ENCODE measurements around the gene RIPOR3.

The RIPOR3 gene

DNA sequence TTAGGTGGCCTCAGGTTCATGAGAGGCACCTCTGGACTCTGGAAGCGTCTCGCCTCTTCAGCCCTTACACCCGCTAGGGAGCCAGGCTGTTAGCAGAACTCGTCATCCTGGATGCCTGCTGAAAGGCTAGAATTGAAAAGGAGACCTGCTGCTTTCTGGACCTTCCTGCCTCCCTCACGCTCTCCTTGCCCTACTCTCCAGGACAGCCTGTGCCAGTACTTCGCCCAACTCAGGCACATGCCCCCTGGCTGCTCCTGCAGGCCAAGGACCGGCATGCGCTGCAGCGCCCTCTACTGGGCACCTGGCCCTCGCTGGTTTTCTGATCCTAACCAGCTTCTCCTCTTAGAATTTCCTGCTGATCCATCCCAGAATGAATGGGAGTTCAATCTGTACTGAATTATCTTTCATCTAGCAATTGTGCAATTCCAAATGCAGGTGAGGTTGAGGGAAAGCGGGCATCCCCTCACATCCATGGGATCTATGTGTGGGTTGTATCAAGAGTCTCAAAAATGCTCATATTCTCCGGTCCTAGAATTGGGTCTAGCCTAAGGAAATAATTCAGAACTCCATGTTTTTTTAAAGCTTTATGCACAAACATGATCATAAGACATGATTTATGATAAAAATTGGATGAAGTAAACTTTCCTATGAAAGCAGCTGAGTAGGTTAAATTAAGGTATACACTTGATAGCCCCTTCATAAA is 103.2 kb downstream of the RIPOR3 start:
- no peak for DNase-seq (ENCODE audit: low read depth)

DNA sequence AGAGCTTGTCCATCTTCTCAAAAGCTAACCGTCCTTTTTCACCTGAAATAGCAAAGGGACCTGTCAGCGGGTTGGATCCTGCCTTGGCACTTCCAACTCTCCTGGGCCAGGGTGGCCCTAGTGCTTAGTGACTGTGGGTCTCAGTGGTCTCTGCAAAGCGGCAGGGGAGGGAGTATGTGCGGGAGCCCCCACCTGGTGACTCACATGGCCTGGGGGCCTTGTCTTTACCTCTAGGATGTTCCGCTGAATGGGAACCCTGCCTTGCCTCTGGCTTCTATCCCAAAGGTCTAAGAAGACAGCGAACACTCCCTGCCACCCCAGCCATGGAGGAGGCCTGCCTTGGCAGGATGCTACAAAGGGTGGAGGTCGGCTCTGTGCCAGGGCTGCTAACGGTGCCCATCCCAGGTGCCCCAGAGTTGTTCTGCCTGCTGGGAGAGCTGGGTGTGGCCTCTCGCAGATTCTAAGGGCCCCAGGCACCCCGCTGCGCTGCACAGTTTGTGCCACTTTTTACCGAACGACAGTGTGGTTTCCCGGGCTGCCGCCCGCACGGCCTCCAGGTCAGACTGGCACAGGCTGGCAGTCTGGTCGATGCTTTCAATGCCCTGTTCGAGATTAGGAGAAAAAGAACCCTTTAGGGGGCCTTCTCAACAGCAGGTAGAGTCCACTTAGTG is 103.9 kb downstream of the RIPOR3 start:
- no peak for DNase-seq (ENCODE audit: low read depth)

DNA sequence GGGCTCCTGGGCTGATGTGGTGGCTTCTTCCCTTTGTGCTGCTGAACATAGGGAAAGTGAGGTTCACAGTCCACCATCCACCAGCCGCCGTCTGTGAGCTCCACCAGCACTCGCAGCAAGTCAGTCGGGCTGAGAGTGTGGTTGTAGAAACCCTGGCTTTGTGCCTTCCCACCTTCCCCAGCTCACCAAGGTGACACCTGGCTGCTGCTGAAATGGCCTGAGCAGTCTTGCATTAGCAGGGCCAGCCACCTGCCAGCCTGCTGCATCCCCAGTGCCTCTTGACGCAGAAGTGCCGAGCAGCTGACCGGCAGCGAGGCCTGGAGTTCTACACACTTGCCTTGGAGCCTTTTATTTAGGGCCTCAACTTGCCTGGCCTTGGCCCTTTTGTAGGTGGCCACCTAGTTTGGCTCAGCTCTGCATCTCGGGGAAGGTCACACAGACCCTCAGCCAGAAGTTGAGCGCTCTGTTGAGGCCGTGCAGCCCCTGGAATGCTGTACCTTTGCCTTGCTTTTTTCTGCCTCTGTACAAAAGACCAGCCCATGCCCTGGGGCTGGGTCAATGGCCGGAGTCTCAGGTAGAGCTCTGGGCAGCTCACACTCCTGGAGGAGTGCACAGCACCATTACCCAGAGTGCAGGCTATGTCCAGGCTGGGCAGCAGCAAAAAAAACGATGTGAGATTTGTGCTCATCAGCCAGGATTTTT is 104.7 kb downstream of the RIPOR3 start:
- DNase-seq (ENCODE audit: low read depth) = no peak

DNA sequence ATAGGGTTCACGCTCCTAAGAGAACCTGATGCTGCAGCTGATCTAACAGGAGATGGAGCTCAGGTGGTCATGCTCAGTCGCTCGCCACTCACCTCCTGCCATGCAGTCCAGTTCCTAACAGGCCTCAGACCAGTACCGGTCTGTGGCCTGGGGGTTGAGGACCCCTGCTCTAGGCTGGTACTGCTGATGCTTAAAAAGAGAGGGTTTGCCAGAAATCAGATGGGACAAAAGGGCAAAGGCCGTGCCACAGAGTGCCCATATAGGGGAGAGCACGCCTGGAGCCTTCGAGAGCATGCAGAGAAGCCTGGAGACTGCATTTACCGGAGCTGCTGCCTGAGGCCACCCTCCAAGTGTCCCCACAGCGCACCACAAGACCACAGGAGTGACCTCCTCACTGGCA is 105.7 kb downstream of the RIPOR3 start:
- DNase-seq (ENCODE audit: low read depth) = no peak

DNA sequence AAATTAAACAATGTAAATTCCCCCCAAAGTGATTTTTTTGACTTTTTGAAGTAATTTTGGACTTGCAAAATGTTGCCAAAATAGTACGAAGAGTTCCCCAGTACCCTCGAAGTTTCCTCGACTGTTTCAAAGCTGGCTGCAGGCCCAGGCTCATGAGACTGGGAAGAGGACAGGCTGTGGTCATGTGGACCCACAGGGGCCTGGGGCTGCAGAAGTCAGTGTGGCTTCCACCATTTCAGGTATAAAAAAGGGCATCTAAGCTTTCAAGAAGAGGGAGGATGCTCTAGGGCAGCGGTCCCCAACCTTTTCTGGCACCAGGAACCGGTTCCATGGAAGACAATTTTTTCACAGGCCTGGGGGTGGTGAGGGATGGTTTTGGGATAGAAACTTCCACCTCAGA is 106.1 kb downstream of the RIPOR3 start:
- no peak for DNase-seq (ENCODE audit: low read depth)

DNA sequence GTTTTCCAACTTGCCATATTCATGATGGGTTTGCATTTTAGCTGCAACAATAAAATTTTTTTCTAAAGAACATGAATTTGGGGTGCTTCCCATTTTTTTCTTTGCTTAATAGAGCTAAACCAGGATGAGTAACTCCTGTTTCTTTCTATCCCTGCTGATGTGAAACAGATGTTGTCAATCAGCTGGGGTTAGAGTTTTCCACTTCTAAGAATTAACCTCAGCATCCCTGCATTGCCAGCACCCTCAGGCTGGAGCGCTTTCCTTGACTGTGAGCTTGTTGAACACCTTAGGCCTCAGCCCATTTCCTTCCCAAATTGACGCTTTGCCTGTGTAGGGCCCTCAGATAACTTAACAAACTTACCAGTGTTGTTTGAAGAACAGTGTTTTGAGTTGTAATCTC is 106.7 kb downstream of the RIPOR3 start:
- DNase-seq (ENCODE audit: low read depth) = peak; percentile 25

DNA sequence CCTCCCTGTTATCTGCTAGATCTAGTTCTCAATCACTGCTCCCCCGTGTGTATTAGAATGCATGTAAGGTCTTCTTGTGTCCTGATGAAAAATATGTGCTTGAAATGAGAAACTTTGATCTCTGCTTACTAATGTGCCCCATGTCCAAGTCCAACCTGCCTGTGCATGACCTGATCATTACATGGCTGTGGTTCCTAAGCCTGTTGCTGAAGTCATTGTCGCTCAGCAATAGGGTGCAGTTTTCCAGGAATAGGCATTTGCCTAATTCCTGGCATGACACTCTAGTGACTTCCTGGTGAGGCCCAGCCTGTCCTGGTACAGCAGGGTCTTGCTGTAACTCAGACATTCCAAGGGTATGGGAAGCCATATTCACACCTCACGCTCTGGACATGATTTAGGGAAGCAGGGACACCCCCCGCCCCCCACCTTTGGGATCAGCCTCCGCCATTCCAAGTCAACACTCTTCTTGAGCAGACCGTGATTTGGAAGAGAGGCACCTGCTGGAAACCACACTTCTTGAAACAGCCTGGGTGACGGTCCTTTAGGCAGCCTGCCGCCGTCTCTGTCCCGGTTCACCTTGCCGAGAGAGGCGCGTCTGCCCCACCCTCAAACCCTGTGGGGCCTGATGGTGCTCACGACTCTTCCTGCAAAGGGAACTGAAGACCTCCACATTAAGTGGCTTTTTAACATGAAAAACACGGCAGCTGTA is 107.7 kb downstream of the RIPOR3 start:
- no peak for DNase-seq (ENCODE audit: low read depth)

DNA sequence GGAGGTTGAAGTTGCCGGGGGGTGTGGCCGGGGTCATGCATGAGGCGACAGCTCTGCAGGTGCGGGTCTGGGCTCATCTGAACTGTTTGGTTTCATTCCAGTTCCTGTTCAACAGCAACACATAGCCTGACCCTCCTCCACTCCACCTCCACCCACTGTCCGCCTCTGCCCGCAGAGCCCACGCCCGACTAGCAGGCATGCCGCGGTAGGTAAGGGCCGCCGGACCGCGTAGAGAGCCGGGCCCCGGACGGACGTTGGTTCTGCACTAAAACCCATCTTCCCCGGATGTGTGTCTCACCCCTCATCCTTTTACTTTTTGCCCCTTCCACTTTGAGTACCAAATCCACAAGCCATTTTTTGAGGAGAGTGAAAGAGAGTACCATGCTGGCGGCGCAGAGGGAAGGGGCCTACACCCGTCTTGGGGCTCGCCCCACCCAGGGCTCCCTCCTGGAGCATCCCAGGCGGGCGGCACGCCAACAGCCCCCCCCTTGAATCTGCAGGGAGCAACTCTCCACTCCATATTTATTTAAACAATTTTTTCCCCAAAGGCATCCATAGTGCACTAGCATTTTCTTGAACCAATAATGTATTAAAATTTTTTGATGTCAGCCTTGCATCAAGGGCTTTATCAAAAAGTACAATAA is 108.6 kb downstream of the RIPOR3 start:
- DNase-seq (ENCODE audit: low read depth) = no peak

DNA sequence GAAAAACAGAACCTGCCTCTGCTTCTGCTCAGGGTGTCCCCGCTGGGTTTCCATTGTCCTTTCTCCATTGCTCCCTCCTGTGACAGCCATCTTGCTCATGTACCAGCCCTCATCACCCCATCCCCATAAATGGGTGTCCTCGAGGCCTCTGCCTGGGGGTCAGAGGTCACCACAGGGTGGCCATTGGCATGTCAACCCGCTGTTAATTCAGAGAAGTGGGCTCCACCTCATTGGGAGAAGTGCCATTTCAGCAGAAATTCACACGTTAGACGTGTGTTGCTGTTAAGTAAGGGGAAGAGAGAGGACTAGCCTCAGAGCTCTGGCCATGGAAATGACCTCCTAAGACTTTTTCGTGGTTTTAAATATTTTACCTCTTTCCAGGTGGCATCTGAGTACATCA is 109.2 kb downstream of the RIPOR3 start:
- no peak for DNase-seq (ENCODE audit: low read depth)

DNA sequence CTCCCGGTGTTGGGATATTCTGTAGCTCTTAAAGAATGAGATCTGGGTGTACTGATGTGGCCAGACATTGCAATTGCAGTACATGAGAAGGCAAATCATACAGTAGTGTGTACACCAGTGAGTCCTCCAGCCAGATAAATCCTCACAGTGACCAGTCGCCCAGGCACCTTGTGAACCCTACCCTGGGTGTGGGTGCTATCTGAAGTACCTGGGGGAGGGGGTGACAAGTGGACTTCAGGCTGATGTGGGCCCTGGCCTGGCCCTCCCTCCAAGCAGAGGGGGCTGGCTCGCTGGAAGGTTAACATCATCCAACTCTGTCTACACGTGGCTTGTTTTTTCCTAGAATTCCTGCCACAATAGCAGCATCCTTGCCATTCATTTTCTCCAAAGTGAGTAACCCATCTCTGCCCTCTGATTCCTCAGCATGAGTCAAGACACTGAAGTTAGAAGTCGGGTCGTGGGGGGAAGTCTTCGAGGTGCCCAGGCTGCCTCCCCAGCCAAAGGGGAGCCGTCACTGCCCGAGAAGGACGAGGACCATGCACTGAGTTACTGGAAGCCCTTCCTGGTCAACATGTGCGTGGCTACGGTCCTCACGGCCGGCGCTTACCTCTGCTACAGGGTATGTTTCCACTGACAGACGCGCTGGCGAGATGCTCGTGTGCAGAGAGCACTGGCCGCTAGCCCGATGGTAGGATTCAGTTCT is 110.3 kb downstream of the RIPOR3 start:
- no peak for DNase-seq (ENCODE audit: low read depth)

DNA sequence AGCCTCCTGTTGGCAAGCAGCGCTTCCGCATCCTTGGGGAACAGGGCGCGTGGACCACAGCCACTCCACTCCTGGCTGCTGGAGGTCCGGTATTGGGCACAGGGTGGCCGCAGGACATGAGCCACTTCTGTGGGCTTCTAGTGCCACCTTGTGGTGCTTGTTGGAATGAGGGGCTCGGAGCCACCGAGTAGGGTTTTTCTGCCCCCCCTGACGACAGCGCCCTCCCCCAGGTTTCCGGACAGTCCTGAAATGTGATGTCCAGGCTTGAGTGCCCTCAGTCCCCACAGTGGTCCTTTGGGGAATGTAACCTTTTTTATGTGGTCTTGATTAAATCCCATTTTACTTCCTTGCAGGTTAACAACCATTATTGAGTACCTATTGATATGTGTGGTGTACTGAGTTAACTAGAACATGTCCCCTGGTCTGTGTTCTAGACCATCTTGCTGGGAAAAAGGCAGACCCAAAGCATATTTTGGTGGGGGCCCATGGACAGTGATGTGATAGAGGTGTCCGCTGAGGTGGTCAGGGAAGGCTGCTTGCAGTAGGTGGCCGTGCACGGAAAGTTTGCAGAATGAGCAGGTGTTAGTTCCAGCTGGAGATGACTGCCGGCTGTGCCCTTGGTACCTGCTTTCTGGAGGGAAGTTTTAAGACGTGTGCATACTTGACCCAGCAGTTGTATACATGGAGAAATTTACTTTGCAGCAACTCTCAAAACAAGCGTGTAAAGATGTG is 111.2 kb downstream of the RIPOR3 start:
- DNase-seq (ENCODE audit: low read depth) = no peak

DNA sequence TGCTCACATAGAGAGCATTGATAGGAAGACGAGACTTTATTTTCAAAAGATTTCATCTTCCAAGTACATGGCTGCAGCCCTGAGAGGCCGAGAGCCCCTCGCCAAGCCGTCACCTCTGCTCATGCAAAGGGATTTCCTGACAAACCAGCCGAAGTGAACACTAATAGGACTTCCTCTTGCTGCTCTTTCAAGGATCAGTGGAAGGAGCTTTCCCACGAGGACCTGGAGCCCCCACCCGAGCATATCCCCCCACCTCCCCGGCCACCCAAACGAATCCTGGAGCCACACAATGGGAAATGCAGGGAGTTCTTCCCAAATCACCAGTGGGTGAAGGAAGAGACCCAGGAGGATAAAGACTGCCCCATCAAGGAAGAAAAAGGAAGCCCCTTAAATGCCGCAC is 111.8 kb downstream of the RIPOR3 start:
- DNase-seq (ENCODE audit: low read depth) = no peak

DNA sequence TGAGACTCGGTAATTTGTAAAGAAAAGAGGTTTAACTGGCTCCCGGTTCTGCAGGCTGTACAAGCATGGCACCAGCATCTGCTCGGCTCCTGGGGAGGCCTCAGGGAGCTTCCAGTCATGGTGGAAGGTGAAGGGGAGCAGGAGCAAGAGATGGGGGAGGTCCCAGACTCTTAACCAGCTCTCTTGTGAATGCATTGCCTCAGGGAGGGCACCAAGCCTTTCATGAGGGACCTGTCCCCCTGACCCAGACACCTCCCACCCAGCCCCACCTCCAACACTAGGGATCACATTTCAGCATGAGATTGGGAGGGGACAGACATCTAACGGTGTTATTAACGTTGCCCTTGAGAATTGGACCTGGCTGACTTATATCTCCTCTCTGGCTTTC is 112.6 kb downstream of the RIPOR3 start:
- DNase-seq (ENCODE audit: low read depth) = no peak

DNA sequence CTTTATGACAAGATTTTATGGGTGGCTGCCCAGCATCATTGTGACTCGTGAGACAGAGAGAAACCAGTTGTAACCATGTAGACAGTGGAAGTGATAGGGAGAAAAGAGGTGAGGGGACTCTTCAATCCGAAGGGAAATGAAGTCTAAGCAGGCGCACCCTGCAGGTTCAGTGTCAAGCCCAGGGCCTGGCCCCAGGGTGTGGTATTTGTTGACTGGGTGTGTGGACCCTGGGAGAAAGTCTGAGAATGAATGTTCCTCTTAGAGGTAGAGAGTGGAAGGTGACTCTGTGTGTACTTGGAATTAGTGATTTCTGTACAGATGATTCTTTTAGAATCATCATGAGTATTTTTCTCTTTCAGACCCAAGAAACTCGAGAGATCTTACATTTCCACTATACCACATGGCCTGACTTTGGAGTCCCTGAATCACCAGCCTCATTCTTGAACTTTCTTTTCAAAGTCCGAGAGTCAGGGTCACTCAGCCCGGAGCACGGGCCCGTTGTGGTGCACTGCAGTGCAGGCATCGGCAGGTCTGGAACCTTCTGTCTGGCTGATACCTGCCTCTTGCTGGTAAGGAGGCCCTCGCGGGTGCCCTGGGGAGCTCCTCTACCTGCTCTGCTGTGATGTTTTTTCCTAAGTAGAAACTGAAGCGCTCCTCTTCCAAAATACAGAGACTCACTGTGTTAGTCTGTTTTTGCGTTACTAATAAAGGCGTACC is 113.1 kb downstream of the RIPOR3 start:
- DNase-seq (ENCODE audit: low read depth) = no peak

DNA sequence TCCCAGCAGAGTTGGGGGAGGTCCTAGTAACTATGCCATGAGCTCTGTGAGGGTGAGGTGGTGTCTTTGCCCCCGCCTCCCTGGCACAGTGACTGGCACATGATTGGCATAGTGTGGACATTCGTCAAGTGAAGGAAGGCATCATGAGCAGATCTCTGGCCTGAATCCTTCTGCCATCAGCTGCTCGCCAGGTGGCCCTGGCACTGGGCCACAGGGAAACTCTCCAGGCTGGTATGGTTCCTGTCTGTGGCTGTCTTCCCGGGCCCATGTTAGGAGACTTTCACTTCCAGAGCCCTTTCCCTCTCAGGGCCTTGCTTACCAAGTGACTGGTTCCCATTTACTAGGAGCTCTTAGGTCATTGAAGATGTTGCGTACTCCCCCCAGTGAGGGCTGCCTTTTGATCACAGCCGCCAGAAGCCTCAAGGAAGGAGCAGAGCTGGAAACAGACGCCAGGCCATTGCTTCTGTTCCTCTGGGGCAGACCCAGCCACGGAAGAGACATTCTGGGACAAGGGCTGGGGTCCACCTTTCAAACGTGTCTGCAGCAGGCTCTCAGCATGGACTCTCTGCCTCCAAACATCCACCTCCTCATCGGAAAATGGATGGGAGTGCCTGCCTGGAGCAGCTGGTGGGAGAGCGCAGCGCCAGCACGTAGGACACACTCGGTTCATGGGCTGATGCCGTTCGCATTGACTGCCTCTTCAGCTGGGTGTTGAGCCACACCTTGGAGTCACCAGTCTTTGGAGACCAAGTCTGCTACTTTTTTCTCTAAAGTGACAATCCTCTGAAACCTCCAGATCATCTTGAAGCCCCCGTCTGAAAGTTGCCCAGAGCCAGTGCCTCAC is 113.9 kb downstream of the RIPOR3 start:
- DNase-seq (ENCODE audit: low read depth) = no peak

DNA sequence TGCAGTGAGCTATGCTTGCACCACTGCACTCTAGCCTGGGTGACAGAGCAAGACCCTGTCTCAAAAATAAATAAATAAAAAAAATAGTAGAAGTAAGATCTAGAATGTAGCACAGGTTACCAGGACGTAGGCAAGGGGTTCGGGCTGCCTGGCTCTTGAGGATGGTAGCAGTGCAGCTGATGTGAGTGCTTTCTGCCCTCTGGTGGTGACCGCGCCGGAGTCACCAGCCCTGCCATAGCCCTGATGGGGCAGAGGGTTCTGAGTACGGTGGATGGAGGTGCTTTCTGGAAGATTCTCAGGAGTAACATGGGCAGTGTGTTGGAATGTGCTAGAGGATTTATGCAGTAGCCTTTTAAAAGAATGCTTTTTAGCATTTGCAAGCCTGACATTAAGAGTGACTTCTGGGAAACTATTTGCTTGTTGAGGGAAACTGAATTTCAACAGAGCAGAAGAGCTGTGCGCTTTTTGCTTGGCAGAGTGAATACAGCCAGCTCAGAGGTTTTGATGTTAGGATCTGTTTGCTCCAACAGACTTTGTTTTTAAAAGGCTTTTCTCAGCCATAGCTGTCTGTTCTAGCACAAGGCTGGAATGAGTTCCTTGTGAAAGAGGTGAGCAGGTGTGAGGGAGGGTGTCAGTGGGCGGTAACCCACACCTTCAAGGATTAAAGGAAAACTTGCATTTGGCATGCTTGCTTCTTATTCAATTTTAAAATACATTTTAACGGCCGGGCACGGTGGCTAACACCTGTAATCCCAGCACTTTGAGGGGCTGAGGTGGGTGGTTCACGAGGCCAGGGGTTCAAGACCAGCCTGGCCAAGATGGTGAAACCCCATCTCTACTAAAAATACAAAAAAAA is 115.2 kb downstream of the RIPOR3 start:
- peak; percentile 27 for DNase-seq (ENCODE audit: low read depth)

DNA sequence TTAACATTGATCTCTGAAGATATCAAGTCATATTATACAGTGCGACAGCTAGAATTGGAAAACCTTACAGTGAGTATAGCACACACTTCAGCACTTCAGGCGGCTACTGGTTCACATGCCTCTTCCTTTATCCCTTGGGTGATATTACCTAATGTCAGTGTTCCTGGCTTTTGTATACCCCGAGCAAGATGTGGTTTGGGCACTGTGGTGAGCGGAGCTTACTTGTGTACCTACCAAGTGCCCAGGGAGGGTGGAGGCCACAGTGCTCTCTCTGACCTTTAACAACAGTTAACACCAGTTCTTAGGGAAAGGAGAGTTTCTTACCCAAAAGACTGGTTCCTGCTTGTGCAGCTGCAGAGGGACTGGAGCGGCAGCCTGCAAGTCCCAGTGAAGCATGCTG is 116.8 kb downstream of the RIPOR3 start:
- no peak for DNase-seq (ENCODE audit: low read depth)

DNA sequence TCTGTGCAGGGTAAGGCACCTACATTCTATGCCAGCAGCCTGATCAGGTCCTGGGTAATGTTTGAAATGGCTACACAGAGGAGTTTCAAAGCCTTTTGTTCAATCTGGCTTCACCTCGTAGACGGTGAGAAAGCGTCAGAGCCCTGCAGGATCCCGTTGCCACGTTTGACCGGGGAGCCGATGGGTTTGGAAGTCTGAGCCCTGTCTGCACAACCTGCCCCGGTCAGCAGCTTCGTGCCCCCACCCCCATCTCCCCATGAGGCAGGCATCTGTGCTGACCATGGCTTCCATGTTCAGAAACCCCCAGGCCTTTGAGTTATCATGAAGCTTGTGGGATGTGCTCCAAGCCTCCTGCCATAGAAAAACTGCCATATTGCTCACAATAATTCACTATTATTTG is 117.2 kb downstream of the RIPOR3 start:
- DNase-seq (ENCODE audit: low read depth) = no peak
